H1 (cell line): ENCODE measurements around the gene RIBC1. TPM values are rescaled to one million over a fixed set of nuclear protein-coding genes. Genes with fewer than 3 reads are reported as not detected.

ENCODE experiments used
- CTCF ChIA-PET: fragments of 300-600 bp; sonication (Branson Sonifier 250); formaldehyde crosslinking; loops from one replicate; lab custom pipeline; 2021; ENCODE audit not compliant: partially characterized antibody; lab: Charles Lee
- POLR2A ChIA-PET: fragments of 300-600 bp; sonication (Branson Sonifier 250); formaldehyde crosslinking; loops from one replicate; lab custom pipeline; 2021; ENCODE audit warnings: inconsistent platforms; ENCODE audit not compliant: partially characterized antibody; lab: Charles Lee
- DNase-seq, 2 experiments: peaks; one replicate each; pipeline versions ENCODE4 v3.0.0 to v3.0.0-alpha.2; 2010 to 2022; ENCODE audit warnings: low spot score in 2 of 2, low read depth in 1 of 2, mixed read lengths in 1 of 2
- FAIRE-seq: peaks from 2 replicates; lab custom pipeline; 2011; peaks lifted over from hg19 to GRCh38; lab: Jason Lieb, UNC
- H2AFZ ChIP-seq: 2 replicates; pipeline ENCODE4 v1.8.1; 2012; ENCODE audit warnings: low read length, inconsistent platforms
- H2AK5ac ChIP-seq: 2 replicates; pipeline ENCODE4 v1.6.1; 2013; ENCODE audit warnings: low read depth, low read length
- H2BK120ac ChIP-seq: replicated peaks from 2 replicates; pipeline ENCODE3; 2013; ENCODE audit warnings: low read depth, low read length, inconsistent platforms
- H2BK12ac ChIP-seq: 2 replicates; pipeline ENCODE4 v1.6.1; 2013; ENCODE audit warnings: low read depth, low read length
- H2BK15ac ChIP-seq: 2 replicates; pipeline ENCODE4 v1.6.1; 2013; ENCODE audit warnings: low read length
- H2BK20ac ChIP-seq: 2 replicates; pipeline ENCODE4 v1.6.1; 2013; ENCODE audit warnings: low read length
- H2BK5ac ChIP-seq: 2 replicates; pipeline ENCODE4 v1.6.1; 2013; ENCODE audit warnings: low read depth, low read length
- H3K14ac ChIP-seq: 2 replicates; pipeline ENCODE4 v1.6.1; 2013; ENCODE audit warnings: inconsistent platforms; ENCODE audit not compliant: insufficient read length
- H3K18ac ChIP-seq: 2 replicates; pipeline ENCODE4 v1.6.1; 2013; ENCODE audit warnings: low read length; ENCODE audit errors: extremely low read depth
- H3K23ac ChIP-seq: 2 replicates; pipeline ENCODE4 v1.6.1; 2013; ENCODE audit warnings: inconsistent platforms; ENCODE audit not compliant: insufficient read length
- H3K23me2 ChIP-seq: 2 replicates; pipeline ENCODE4 v1.6.1; 2013; ENCODE audit warnings: low read depth, low read length
- H3K27ac ChIP-seq: 2 replicates; pipeline ENCODE4 v1.6.1; 2011; ENCODE audit warnings: low read depth, low read length, inconsistent platforms
- H3K27me3 ChIP-seq, 4 experiments: replicated peaks in 1 of 4; 1 replicate in 1 of 4; 2 replicates in 3 of 4; pipeline versions ENCODE4 v1.6.1 to v1.8.1; 2011 to 2013; ENCODE audit warnings: low read length in 3 of 4, mild to moderate bottlenecking in 3 of 4, inconsistent platforms in 2 of 4, mixed read lengths in 2 of 4, moderate library complexity in 1 of 4; ENCODE audit not compliant: control insufficient read depth in 3 of 4, insufficient read depth in 3 of 4; ENCODE audit errors: extremely low read depth in 1 of 4
- H3K36me3 ChIP-seq, 4 experiments: 2 replicates each; pipeline versions ENCODE4 v1.6.1 to v1.8.1; 2011 to 2013; ENCODE audit warnings: mild to moderate bottlenecking in 4 of 4, low read length in 3 of 4, moderate library complexity in 2 of 4, control low read depth in 1 of 4, inconsistent platforms in 1 of 4; ENCODE audit not compliant: insufficient read depth in 4 of 4, control insufficient read depth in 2 of 4
- H3K4ac ChIP-seq: replicated peaks from 2 replicates; pipeline ENCODE3; 2013; ENCODE audit warnings: low read length, low read depth, mixed read lengths, inconsistent platforms; ENCODE audit not compliant: insufficient read length
- H3K4me1 ChIP-seq, 4 experiments: replicated peaks in 1 of 4; 1 replicate in 1 of 4; 2 replicates in 3 of 4; pipeline versions ENCODE4 v1.6.1 to v1.8.1; 2011 to 2013; ENCODE audit warnings: low read length in 3 of 4, inconsistent platforms in 2 of 4, mixed read lengths in 1 of 4; ENCODE audit not compliant: insufficient read depth in 4 of 4, control insufficient read depth in 3 of 4
- H3K4me2 ChIP-seq, 2 experiments: 2 replicates each; pipeline versions ENCODE4 v1.6.1 to v1.8.1; 2011 to 2013; ENCODE audit warnings: low read depth in 2 of 2, low read length in 2 of 2, control low read depth in 1 of 2, inconsistent platforms in 1 of 2, mild to moderate bottlenecking in 1 of 2; ENCODE audit not compliant: insufficient read depth in 1 of 2
- H3K4me3 ChIP-seq, 4 experiments: fragments of 200-600, 300-600 bp in 1 of 4; sonication (generic), shearing (Covaris generic), sonication (Bioruptor Twin) in 1 of 4; 2 replicates each; pipeline versions ENCODE4 v1.5.1 to v1.8.1; 2011 to 2016; ENCODE audit warnings: low read length in 4 of 4, low read depth in 3 of 4, control low read depth in 2 of 4, inconsistent platforms in 2 of 4, mild to moderate bottlenecking in 2 of 4, mixed read lengths in 1 of 4, moderate library complexity in 1 of 4; ENCODE audit not compliant: insufficient read depth in 2 of 4; ENCODE audit errors: extremely low read depth in 1 of 4
- H3K56ac ChIP-seq: replicated peaks from 2 replicates; pipeline ENCODE3; 2013; ENCODE audit warnings: low read depth, mild to moderate bottlenecking, mixed read lengths, low read length, inconsistent platforms; ENCODE audit not compliant: insufficient read length
- H3K79me1 ChIP-seq: 2 replicates; pipeline ENCODE4 v1.6.1; 2013; ENCODE audit warnings: low read depth, low read length, control low read depth
- H3K79me2 ChIP-seq, 2 experiments: 2 replicates each; pipeline versions ENCODE4 v1.6.1 to v1.8.1; 2012 to 2013; ENCODE audit warnings: low read length in 2 of 2, mild to moderate bottlenecking in 2 of 2, inconsistent platforms in 1 of 2; ENCODE audit not compliant: insufficient read depth in 2 of 2, control insufficient read depth in 1 of 2
- H3K9ac ChIP-seq, 4 experiments: replicated peaks in 1 of 4; 1 replicate in 1 of 4; 2 replicates in 3 of 4; pipeline versions ENCODE4 v1.6.1 to v1.8.1; 2011 to 2013; ENCODE audit warnings: low read depth in 3 of 4, low read length in 3 of 4, control low read depth in 2 of 4, mild to moderate bottlenecking in 2 of 4, moderate library complexity in 2 of 4, inconsistent platforms in 1 of 4; ENCODE audit errors: extremely low read depth in 1 of 4
- H3K9me3 ChIP-seq, 2 experiments: 2 replicates each; pipeline versions ENCODE4 v1.6.1 to v1.8.1; 2012 to 2013; ENCODE audit warnings: mild to moderate bottlenecking in 2 of 2, moderate library complexity in 2 of 2, control low read depth in 1 of 2, inconsistent platforms in 1 of 2, low read depth in 1 of 2, low read length in 1 of 2, mixed read lengths in 1 of 2; ENCODE audit not compliant: insufficient read depth in 2 of 2
- H4K20me1 ChIP-seq, 2 experiments: replicated peaks in 1 of 2; 2 replicates each; pipeline versions ENCODE3 to v1.8.1; 2011 to 2013; ENCODE audit warnings: inconsistent platforms in 2 of 2, low read length in 2 of 2, mild to moderate bottlenecking in 1 of 2; ENCODE audit not compliant: insufficient read depth in 2 of 2, control insufficient read depth in 1 of 2
- H4K5ac ChIP-seq: 2 replicates; pipeline ENCODE4 v1.6.1; 2013; ENCODE audit warnings: low read length, low read depth, mixed read lengths, inconsistent platforms; ENCODE audit not compliant: insufficient read length
- H4K8ac ChIP-seq: 2 replicates; pipeline ENCODE4 v1.8.0; 2013; ENCODE audit warnings: mild to moderate bottlenecking, moderate library complexity, low read length, inconsistent platforms; ENCODE audit not compliant: insufficient read depth; ENCODE audit errors: extremely low read depth
- H4K91ac ChIP-seq: replicated peaks from 2 replicates; pipeline ENCODE3; 2013; ENCODE audit warnings: low read length, mixed read lengths, inconsistent platforms; ENCODE audit not compliant: insufficient read length
- CBX8 ChIP-seq: fragments of 300-800, 300-1000 bp; sonication (generic); IDR thresholded peaks from 2 replicates; pipeline ENCODE4 v1.7.1; 2016; ENCODE audit warnings: low read depth, low read length, borderline replicate concordance
- CREB1 ChIP-seq: IDR thresholded peaks from 2 replicates; pipeline ENCODE4 v1.6.1; 2012; ENCODE audit warnings: inconsistent platforms
- FOSL1 ChIP-seq: IDR thresholded peaks from 2 replicates; pipeline ENCODE4 v1.6.1; 2011; ENCODE audit warnings: mild to moderate bottlenecking, low read depth, low read length, moderate library complexity; ENCODE audit not compliant: insufficient read depth
- KDM4A ChIP-seq: IDR thresholded peaks from one replicate; pipeline ENCODE4 v1.7.1; 2012; ENCODE audit warnings: low read depth, mild to moderate bottlenecking, moderate library complexity, low read length, inconsistent platforms; ENCODE audit not compliant: severe bottlenecking
- MAX ChIP-seq: IDR thresholded peaks from 2 replicates; pipeline ENCODE4 v1.6.1; 2012; ENCODE audit warnings: inconsistent platforms
- RAD21 ChIP-seq, 2 experiments: IDR thresholded peaks in 1 of 2; conservative IDR thresholded peaks in 1 of 2; 2 replicates each; pipeline ENCODE4 v1.6.1; 2011; ENCODE audit warnings: low read depth in 2 of 2, low read length in 2 of 2, improper control_type of control experiment in 1 of 2, inconsistent platforms in 1 of 2, mild to moderate bottlenecking in 1 of 2, moderate library complexity in 1 of 2
- TAF7 ChIP-seq: optimal IDR thresholded peaks from 2 replicates; pipeline ENCODE3; 2011; ENCODE audit warnings: low read depth, mild to moderate bottlenecking, inconsistent platforms, low read length, moderate library complexity, borderline replicate concordance
- ZNF274 ChIP-seq: IDR thresholded peaks from 2 replicates; pipeline ENCODE4 v1.7.0; 2012; ENCODE audit warnings: low read length, borderline replicate concordance; ENCODE audit errors: extremely low read depth
- WGBS, 2 experiments: shearing (Covaris generic) in 1 of 2; methylation state at CpG; one replicate each; pipeline versions ENCODE4 v1.1.6 to v1.1.7; 2013 to 2015; ENCODE audit warnings: low lambda C conversion rate in 2 of 2, mixed read lengths in 2 of 2, inconsistent platforms in 1 of 2, low coverage in 1 of 2, missing lambda C conversion rate in 1 of 2; ENCODE audit not compliant: insufficient replicate concordance in 2 of 2, insufficient coverage in 1 of 2, insufficient read length in 1 of 2; ENCODE audit errors: extremely low coverage in 1 of 2, missing lambda C conversion rate in 1 of 2; 5-methylcytosine and 5-hydroxymethylcytosine counted together
- polyA plus RNA-seq, 7 experiments: library from polyadenylated mRNA; depleted of rRNA in 3 of 7; stranded (reverse) in 5 of 7; unstranded in 2 of 7; fragments of >200 nt in 5 of 7; fragments of 200-250 nt in 2 of 7; gene quantifications; 1 replicate in 5 of 7; 2 replicates in 1 of 7; 4 replicates in 1 of 7; pipeline versions ENCODE4 v1.2.1 to v1.2.3, GENCODE V29; 2011 to 2013; ENCODE audit warnings: missing spikeins in 2 of 7, mixed read lengths in 2 of 7
- total RNA-seq: library from RNA; stranded (reverse); fragmentation: NEBNext Ultra II Directional; extraction: Animal tissue kit (Norgen Biotek cat#: 25700); gene quantifications from 2 replicates; pipeline ENCODE4 v1.2.1, GENCODE V29; 2021

RIBC1 gene
- total and polyA plus RNA-seq, 2 of the 8 experiments (the other 6 are each of a cell fraction or from before 2014, with no cell fraction given): 0.41 to 0.97 TPM

- Histone ChIP-seq H3K4me3 (no peak overlapping the region), H3K9ac (no peak overlapping the region), H3K4ac (no peak overlapping the region), H3K36me3 (no peaks in the 10 kb centered on the region), H4K20me1 (no peaks in the 10 kb centered on the region), H2BK5ac (no peak overlapping the region), H4K5ac (no peak overlapping the region), H2BK12ac (no peak overlapping the region), H3K4me2 (no peak overlapping the region), H4K8ac (no peak overlapping the region), H3K23ac (no peak overlapping the region), H3K79me1 (no peaks in the 10 kb centered on the region), H2BK120ac (no peak overlapping the region), H3K4me1 (no peaks in the 10 kb centered on the region), H3K9me3 (no peaks in the 10 kb centered on the region), H3K27ac (no peak overlapping the region), H2BK15ac (no peak overlapping the region), H3K23me2 (no peaks in the 10 kb centered on the region), H3K56ac (no peak overlapping the region), H2AFZ (no peak overlapping the region), H2AK5ac (no peak overlapping the region), H3K14ac (no peak overlapping the region), H3K27me3 (no peaks in the 10 kb centered on the region), H3K18ac (no peak overlapping the region), H2BK20ac (no peak overlapping the region), H3K79me2 (no peaks in the 10 kb centered on the region), H4K91ac (no peak overlapping the region)
- 100% methylated on average over 1 of the region's 2 CpGs; no CpG with 5 or more reads in 1 of the 2 experiments for WGBS, 2 experiments
- FAIRE-seq (no peak), DNase-seq (no peak)
- CTCF ChIA-PET: interaction anchor here (0.9 kb wide), 1 partner anchor 161 kb away, joined by 4 read pairs; no protein-coding TSS in a partner anchor
- POLR2A ChIA-PET: no interaction called here
- TF ChIP-seq CBX8 (no peak), KDM4A (no peak), ZNF274 (no peak), CREB1 (no peak), MAX (no peak), FOSL1 (no peak), RAD21 (IDR thresholded peaks at IDR 0.05 in 1 of 2, conservative IDR thresholded peaks at IDR 0.05 in 1 of 2; ENCODE audit: low read depth in 2 of 2, low read length in 2 of 2) (no peak), TAF7 (no peak)
These were observed 52.0 kb downstream of the RIBC1 start for GRCh38 chrX:53474707-53475106.
